ENCODE data around the gene GFM2. TPM values are rescaled to one million over a fixed set of nuclear protein-coding genes. Genes with fewer than 3 reads are reported as not detected.
"Not testable (repeated sequence)": the region's sequence is repeated elsewhere in the genome, so short reads cannot be mapped to it uniquely, and the experiment has no call there.

GFM2 gene
- total RNA-seq = 10.8 TPM
- long read RNA-seq, transcript GFM2-201 (21 exons, 3,249 nt) = major isoform, 13 of 20 reads
- long read RNA-seq, partial matches to known transcripts = 5 of 20 reads
- long read RNA-seq, other reads (novel, unspliced or antisense) = 2 of 20 reads

- peak; percentile 94 for DNase-seq (ENCODE audit: low spot score)
Observed at GRCh38 chr5:74766849-74767578, at the start of gene GFM2, which contains the start of gene NSA2. GFM2 (minus strand) TSS chr5:74767117; CDS start chr5:74763742, 3,375 bp downstream. NSA2 (plus strand) TSS chr5:74767249; CDS start chr5:74767361, 112 bp downstream.

GRCh38 chr5:74810915-74811314, 44.0 kb upstream of the GFM2 start:
- DNase-seq (ENCODE audit: low spot score) = no peak

GRCh38 chr5:74801941-74802340, 35.0 kb upstream of the GFM2 start:
- no peak for DNase-seq (ENCODE audit: low spot score)

- no peak for DNase-seq (ENCODE audit: low spot score)
Observed at GRCh38 chr5:74801197-74801596, 34.3 kb upstream of the GFM2 start.

- no peak for DNase-seq (ENCODE audit: low spot score)
Observed at GRCh38 chr5:74798977-74799911, 32.3 kb upstream of the GFM2 start.

GRCh38 chr5:74791669-74792068, 24.8 kb upstream of the GFM2 start:
- DNase-seq (ENCODE audit: low spot score) = not testable (repeated sequence)

- DNase-seq (ENCODE audit: low spot score) = no peak
Observed at GRCh38 chr5:74787424-74787823, 20.5 kb upstream of the GFM2 start.

GRCh38 chr5:74786851-74787250, 19.9 kb upstream of the GFM2 start:
- no peak for DNase-seq (ENCODE audit: low spot score)

GRCh38 chr5:74778609-74779008, 11.7 kb upstream of the GFM2 start:
- no peak for DNase-seq (ENCODE audit: low spot score)

- DNase-seq (ENCODE audit: low spot score) = no peak
Observed at GRCh38 chr5:74772359-74772758, 5.4 kb upstream of the GFM2 start.

GRCh38 chr5:74767579-74767913, 629 bp upstream of the GFM2 start:
- DNase-seq (ENCODE audit: low spot score) = no peak

GRCh38 chr5:74766418-74766848, 484 bp downstream of the GFM2 start:
- DNase-seq (ENCODE audit: low spot score) = no peak

GRCh38 chr5:74765929-74766328, 988 bp downstream of the GFM2 start:
- DNase-seq (ENCODE audit: low spot score) = no peak

- DNase-seq (ENCODE audit: low spot score) = no peak
Observed at GRCh38 chr5:74765201-74765600, 1.7 kb downstream of the GFM2 start.

GRCh38 chr5:74763504-74763903, 3.4 kb downstream of the GFM2 start:
- DNase-seq (ENCODE audit: low spot score) = no peak

GRCh38 chr5:74762599-74762998, 4.3 kb downstream of the GFM2 start:
- DNase-seq (ENCODE audit: low spot score) = no peak

- no peak for DNase-seq (ENCODE audit: low spot score)
Observed at GRCh38 chr5:74761241-74761640, 5.7 kb downstream of the GFM2 start.

- not testable (repeated sequence) for DNase-seq (ENCODE audit: low spot score)
Observed at GRCh38 chr5:74748742-74749141, 18.2 kb downstream of the GFM2 start.

- DNase-seq (ENCODE audit: low spot score) = no peak
Observed at GRCh38 chr5:74738406-74738805, 28.5 kb downstream of the GFM2 start.

GRCh38 chr5:74736759-74737158, 30.2 kb downstream of the GFM2 start:
- DNase-seq (ENCODE audit: low spot score) = no peak

- no peak for DNase-seq (ENCODE audit: low spot score)
Observed at GRCh38 chr5:74725331-74725730, 41.6 kb downstream of the GFM2 start.

GRCh38 chr5:74722271-74722670, 44.6 kb downstream of the GFM2 start:
- DNase-seq (ENCODE audit: low spot score) = no peak

All from mesenteric fat pad (tissue), 1 donor.